IMR-90 (cell line): ENCODE data around the gene TUBB2B. TPM values are rescaled to one million over a fixed set of nuclear protein-coding genes. Genes with fewer than 3 reads are reported as not detected.

Source experiments
- CTCF ChIP-seq: conservative IDR thresholded peaks from 2 replicates; pipeline ENCODE4 v1.5.1; 2012; ENCODE audit warnings: mild to moderate bottlenecking, low read depth, low read length, improper control_type of control experiment
- MAZ ChIP-seq: IDR thresholded peaks from 2 replicates; pipeline ENCODE4 v1.6.1; 2012; ENCODE audit warnings: low read depth, mild to moderate bottlenecking, low read length, improper control_type of control experiment, moderate library complexity, borderline replicate concordance
- POLR2A ChIP-seq: IDR thresholded peaks from 2 replicates; pipeline ENCODE4 v1.6.1; 2012; ENCODE audit warnings: mild to moderate bottlenecking, low read depth, low read length
- SMC3 ChIP-seq: fragments of 150-350 bp; IDR thresholded peaks from 2 replicates; pipeline ENCODE4 v1.6.1; 2016; ENCODE audit warnings: low read depth, mild to moderate bottlenecking, antibody characterized with exemption, low read length, moderate library complexity
- polyA plus RNA-seq, 3 experiments: library from polyadenylated mRNA; depleted of rRNA; stranded (reverse); fragments of >200 nt; gene quantifications; 2 replicates each; pipeline ENCODE4 v1.2.3, GENCODE V29; 2012; ENCODE audit warnings: low replicate concordance in 1 of 3
- total RNA-seq: library from RNA; depleted of rRNA; stranded (reverse); fragments of >200 nt; gene quantifications from 2 replicates; pipeline ENCODE4 v1.2.3, GENCODE V29; 2012

The TUBB2B gene
- total and polyA plus RNA-seq, 2 of the 4 experiments (the other 2 are of a cell fraction): 13.6 to 21.1 TPM

DNA sequence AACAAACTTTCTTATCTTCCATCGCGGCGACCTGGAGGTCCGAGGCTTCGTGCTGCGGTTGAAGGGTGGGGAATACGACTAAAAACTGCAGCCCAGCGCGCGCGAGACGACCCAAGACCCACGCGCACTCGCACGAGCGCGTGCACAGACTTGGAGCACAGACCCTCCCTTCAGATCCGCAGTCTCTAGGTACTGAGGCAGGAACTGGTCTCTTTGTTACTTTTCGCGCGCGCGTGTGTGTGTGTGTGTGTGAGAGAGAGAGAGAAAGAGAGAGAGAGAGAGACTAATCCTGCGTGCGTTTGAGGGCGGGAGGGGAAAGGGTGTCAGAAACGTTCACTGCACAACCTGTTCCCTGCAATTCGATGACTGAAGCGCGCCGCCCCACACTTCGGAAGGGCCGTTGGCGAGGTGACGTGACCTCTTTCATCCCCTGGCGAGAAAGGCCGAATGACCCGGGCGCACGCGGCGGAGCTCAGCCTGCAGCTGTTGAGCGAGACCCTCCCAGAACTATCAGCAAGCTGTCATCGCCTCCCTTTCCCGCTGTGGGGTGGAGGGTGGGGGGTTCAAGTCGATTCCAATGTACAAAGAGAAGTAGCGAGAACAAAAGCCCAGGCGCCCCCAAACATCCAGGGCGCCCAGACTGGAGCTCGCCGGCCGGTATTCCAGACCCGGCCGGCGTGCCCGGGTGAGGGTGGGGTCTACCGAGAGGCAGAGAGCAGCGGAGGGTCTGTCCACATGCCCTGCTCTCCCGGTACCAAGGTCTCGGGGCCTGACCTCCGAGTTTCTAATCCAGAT, 1.5 kb upstream of the TUBB2B start (continued):
- TF ChIP-seq POLR2A: no peak
- no peak for TF ChIP-seq CTCF
- TF ChIP-seq MAZ: no peak
- no peak for TF ChIP-seq SMC3
